ENCODE measurements around the gene ARHGEF19. TPM values are rescaled to one million over a fixed set of nuclear protein-coding genes. Genes with fewer than 3 reads are reported as not detected.
"Not testable (repeated sequence)": the region's sequence is repeated elsewhere in the genome, so short reads cannot be mapped to it uniquely, and the experiment has no call there.

The ARHGEF19 gene
- total and polyA plus RNA-seq, 2 of the 13 experiments (the other 11 are each of a cell fraction or from before 2014, with no cell fraction given), result 1.7 to 1.8 TPM

- TF ChIP-seq ZNF432 (CRISPR knock-in tag; IDR thresholded peaks at IDR 0.05; ENCODE audit: borderline replicate concordance) (no peak), TSC22D2 (CRISPR knock-in tag; IDR thresholded peaks at IDR 0.05; ENCODE audit: borderline replicate concordance) (no peak), CCDC6 (CRISPR knock-in tag; IDR thresholded peaks at IDR 0.05) (no peak), ETV6 (CRISPR knock-in tag; conservative IDR thresholded peaks at IDR 0.05) (no peak), TBP (CRISPR knock-in tag; IDR thresholded peaks at IDR 0.05) (no peak)
Measured at GRCh38 chr1:16226129-16226489, 13.7 kb upstream of the ARHGEF19 start (continued).

GRCh38 chr1:16224472-16224871, 12.0 kb upstream of the ARHGEF19 start:
- Histone ChIP-seq H3K27ac (ENCODE audit: extremely low read length, insufficient read depth, low read length) (no peak overlapping the region), H3K9ac (ENCODE audit: insufficient read depth, low read depth, low read length) (no peak overlapping the region), H4K20me1 (ENCODE audit: insufficient read depth, low read length) (no peaks in the 10 kb centered on the region), H3K4me1 (ENCODE audit: insufficient read depth, low read length) (no peaks in the 10 kb centered on the region; the same call in 1 of the 2 replicates), H3K79me2 (ENCODE audit: insufficient read depth, low read length) (no peaks in the 10 kb centered on the region), H3K4me2 (ENCODE audit: low read depth, low read length) (no peak overlapping the region), H3K27me3 (ENCODE audit: control insufficient read depth in 1 of 2, insufficient read depth in 2 of 2, low read length in 2 of 2) (peaks cover 0 to 8% of the 10 kb centered on the region in 2 experiments; a peak in 3 of 5 replicates), H2AFZ (ENCODE audit: low read length) (no peak overlapping the region), H3K9me3 (ENCODE audit: low read length) (no peaks in the 10 kb centered on the region), H3K36me3 (replicated peaks in 1 of 2; ENCODE audit: control insufficient read depth in 1 of 2, insufficient read depth in 2 of 2, low read length in 2 of 2) (no peaks in the 10 kb centered on the region), H3K4me3 (replicated peaks in 1 of 3; ENCODE audit: insufficient read depth in 1 of 3, low read depth in 2 of 3, low read length in 3 of 3) (no peak overlapping the region)
- TF ChIP-seq ZFAT (CRISPR knock-in tag; conservative IDR thresholded peaks at IDR 0.05) (no peak), GATA4 (IDR thresholded peaks at IDR 0.05; ENCODE audit: borderline replicate concordance, low read depth) (no peak), ZNF143 (CRISPR knock-in tag; IDR thresholded peaks at IDR 0.05) (no peak), ZFP1 (CRISPR knock-in tag; IDR thresholded peaks at IDR 0.05) (no peak), TRIM22 (IDR thresholded peaks at IDR 0.05) (no peak), NR0B2 (CRISPR knock-in tag; IDR thresholded peaks at IDR 0.05) (no peak), RNF219 (CRISPR knock-in tag; IDR thresholded peaks at IDR 0.05) (no peak), MIER3 (CRISPR knock-in tag; IDR thresholded peaks at IDR 0.05; ENCODE audit: borderline replicate concordance) (no peak), NR2C2 (CRISPR knock-in tag; IDR thresholded peaks at IDR 0.05; ENCODE audit: borderline replicate concordance) (no peak)
- ATAC-seq, result no peak
- intact Hi-C loops (cut with micrococcal nuclease; ENCODE audit: unreplicated experiment) (no loop called here), in situ Hi-C loops (cut with HindIII; ENCODE audit: extremely low pct_ligation_motif_present, low pct_unique_long_range_greater_than_20kb) (no loop called here)
- POLR2A ChIA-PET, result no interaction called here
- CTCF ChIA-PET (ENCODE audit: low intra/inter-chr PET ratio, low total read pairs), result no interaction called here
- no peak for DNase-seq (ENCODE audit: low spot score)
- 35% methylated on average over 3 of the region's 3 CpGs for WGBS (ENCODE audit: low lambda C conversion rate)
- FAIRE-seq, result no peak
- BruUV-seq (replicated peaks), result no TSS peak

GRCh38 chr1:16222716-16223115, 10.3 kb upstream of the ARHGEF19 start:
- H3K79me2 ChIP-seq (ENCODE audit: insufficient read depth, low read length); CTCF ChIA-PET (ENCODE audit: low intra/inter-chr PET ratio, low total read pairs); H3K27ac ChIP-seq (ENCODE audit: extremely low read length, insufficient read depth, low read length); H3K4me1 ChIP-seq (ENCODE audit: insufficient read depth, low read length); H3K9me3 ChIP-seq (ENCODE audit: low read length); H3K27me3 ChIP-seq (ENCODE audit: control insufficient read depth in 1 of 2, insufficient read depth in 2 of 2, low read length in 2 of 2); FAIRE-seq; ATAC-seq; POLR2A ChIA-PET; H2AFZ ChIP-seq (ENCODE audit: low read length); in situ Hi-C loops (cut with HindIII; ENCODE audit: extremely low pct_ligation_motif_present, low pct_unique_long_range_greater_than_20kb); DNase-seq (ENCODE audit: low spot score); H4K20me1 ChIP-seq (ENCODE audit: insufficient read depth, low read length); H3K36me3 ChIP-seq (replicated peaks in 1 of 2; ENCODE audit: control insufficient read depth in 1 of 2, insufficient read depth in 2 of 2, low read length in 2 of 2); H3K4me3 ChIP-seq (replicated peaks in 1 of 3; ENCODE audit: insufficient read depth in 1 of 3, low read depth in 2 of 3, low read length in 3 of 3); BruUV-seq (replicated peaks); intact Hi-C loops (cut with micrococcal nuclease; ENCODE audit: unreplicated experiment); H3K4me2 ChIP-seq (ENCODE audit: low read depth, low read length); H3K9ac ChIP-seq (ENCODE audit: insufficient read depth, low read depth, low read length): not testable (repeated sequence)
- 71% methylated on average over 14 of the region's 14 CpGs for WGBS (ENCODE audit: low lambda C conversion rate)

Measured in HepG2 (cell line).